Glomerular endothelial cell (primary cell): ENCODE results near the gene NAPG. TPM values are rescaled to one million over a fixed set of nuclear protein-coding genes. Genes with fewer than 3 reads are reported as not detected.
A peak's percentile ranks its signal among the peaks of the same experiment; 100 is the strongest.
"Not testable (repeated sequence)": the region's sequence is repeated elsewhere in the genome, so short reads cannot be mapped to it uniquely, and the experiment has no call there.

ENCODE experiments used
- DNase-seq: peaks from one replicate; pipeline ENCODE4 v3.0.0-alpha.2; 2011; ENCODE audit warnings: low read depth, low spot score; ENCODE audit errors: extremely low read depth
- total RNA-seq: library from RNA; depleted of rRNA; stranded (reverse); fragments of >200 nt; gene quantifications from 2 replicates; pipeline ENCODE4 v1.2.3, GENCODE V29; 2015

Gene NAPG
- total RNA-seq, 1 donor from 2014 or later: 27.7 TPM

- DNase-seq: no peak
These were observed 14.6 kb upstream of the NAPG start for GRCh38 chr18:10511236-10511635.

GRCh38 chr18:10514082-10514481 is 11.7 kb upstream of the NAPG start:
- DNase-seq: no peak

GRCh38 chr18:10514601-10515000 is 11.2 kb upstream of the NAPG start:
- no peak for DNase-seq

- no peak for DNase-seq
These were observed 10.4 kb upstream of the NAPG start for GRCh38 chr18:10515456-10515855.

GRCh38 chr18:10516078-10516477 is 9.7 kb upstream of the NAPG start:
- DNase-seq: no peak

- DNase-seq: no peak
These were observed 7.1 kb upstream of the NAPG start for GRCh38 chr18:10518595-10519255.

- DNase-seq: no peak
These were observed 6.5 kb upstream of the NAPG start for GRCh38 chr18:10519366-10519765.

GRCh38 chr18:10519999-10520935 is 5.6 kb upstream of the NAPG start:
- peak; percentile 50 for DNase-seq

GRCh38 chr18:10521566-10521965 is 4.3 kb upstream of the NAPG start:
- DNase-seq: no peak

GRCh38 chr18:10522574-10522973 is 3.3 kb upstream of the NAPG start:
- no peak for DNase-seq

GRCh38 chr18:10523544-10523943 is 2.3 kb upstream of the NAPG start:
- DNase-seq: no peak

- no peak for DNase-seq
These were observed 1.1 kb upstream of the NAPG start for GRCh38 chr18:10524507-10525370.

GRCh38 chr18:10525371-10525691 is 496 bp upstream of the NAPG start:
- DNase-seq: no peak

GRCh38 chr18:10526561-10526949 is 728 bp downstream of the NAPG start:
- no peak for DNase-seq

- no peak for DNase-seq
These were observed 2.6 kb downstream of the NAPG start for GRCh38 chr18:10528439-10528838.

GRCh38 chr18:10530002-10530401 is 4.2 kb downstream of the NAPG start:
- no peak for DNase-seq

GRCh38 chr18:10530852-10531251 is 5.0 kb downstream of the NAPG start:
- DNase-seq: no peak

- no peak for DNase-seq
These were observed 7.3 kb downstream of the NAPG start for GRCh38 chr18:10533111-10533510.

- no peak for DNase-seq
These were observed 10.5 kb downstream of the NAPG start for GRCh38 chr18:10536280-10536679.

- no peak for DNase-seq
These were observed 11.9 kb downstream of the NAPG start for GRCh38 chr18:10537765-10538164.

- DNase-seq: not testable (repeated sequence)
These were observed 13.3 kb downstream of the NAPG start for GRCh38 chr18:10539124-10539523.
